SK-N-SH treated with all-trans-retinoic acid at 6 μM for 48 hours (cell line): Measurements from ENCODE around the gene PTPRN2.

ENCODE experiments used
- ATAC-seq: fragments of 200-7000 bp; cut with Tn5 transposase; 3 replicates; pipeline ENCODE4 v1.9.1; 2020; ENCODE audit warnings: mild to moderate bottlenecking, moderate library complexity
- ARNTL ChIP-seq: fragments of 450-650 bp; formaldehyde crosslinking; IDR thresholded peaks from 2 replicates; pipeline ENCODE4 v1.5.0; 2020; ENCODE audit warnings: low read depth, mild to moderate bottlenecking, moderate library complexity, borderline replicate concordance
- BACH2 ChIP-seq: fragments of 250-450 bp; sonication (Bioruptor Pico); IDR thresholded peaks from 2 replicates; pipeline ENCODE4 v1.9.0; 2021; ENCODE audit warnings: mild to moderate bottlenecking, borderline replicate concordance
- CREB5 ChIP-seq: fragments of 250-450 bp; sonication (Bioruptor Pico); IDR thresholded peaks from 2 replicates; pipeline ENCODE4 v1.5.1; 2020; ENCODE audit warnings: low read depth, mild to moderate bottlenecking, moderate library complexity
- CSDC2 ChIP-seq: fragments of 250-450 bp; sonication (Bioruptor Pico); IDR thresholded peaks from 2 replicates; pipeline ENCODE4 v1.5.0; 2020; ENCODE audit warnings: mild to moderate bottlenecking, moderate library complexity
- CSRNP3 ChIP-seq: fragments of 250-450 bp; sonication (Bioruptor Pico); IDR thresholded peaks from 2 replicates; pipeline ENCODE4 v1.5.1; 2021; ENCODE audit warnings: mild to moderate bottlenecking, moderate library complexity
- ESRRG ChIP-seq: fragments of 250-450 bp; sonication (Bioruptor Pico); IDR thresholded peaks from 2 replicates; pipeline ENCODE4 v1.6.1; 2021; ENCODE audit warnings: mild to moderate bottlenecking
- GLIS3 ChIP-seq: fragments of 250-450 bp; sonication (Bioruptor Pico); IDR thresholded peaks from 2 replicates; pipeline ENCODE4 v1.5.0; 2020; ENCODE audit warnings: mild to moderate bottlenecking, moderate library complexity
- ISL1 ChIP-seq: fragments of 250-450 bp; sonication (Bioruptor Pico); IDR thresholded peaks from 2 replicates; pipeline ENCODE4 v2.1.2; 2022; ENCODE audit warnings: mild to moderate bottlenecking, moderate library complexity
- OSR1 ChIP-seq: fragments of 250-450 bp; sonication (Bioruptor Pico); IDR thresholded peaks from 2 replicates; pipeline ENCODE4 v1.8.0; 2022; ENCODE audit warnings: moderate library complexity, mild to moderate bottlenecking, inconsistent platforms
- PPARA ChIP-seq: fragments of 250-450 bp; sonication (Bioruptor Pico); IDR thresholded peaks from 2 replicates; pipeline ENCODE4 v1.5.0; 2020; ENCODE audit warnings: mild to moderate bottlenecking, borderline replicate concordance
- RARB ChIP-seq: fragments of 250-450 bp; sonication (Bioruptor Pico); IDR thresholded peaks from 2 replicates; pipeline ENCODE4 v1.8.0; 2021; ENCODE audit warnings: mild to moderate bottlenecking, moderate library complexity
- SNAI2 ChIP-seq: fragments of 250-450 bp; sonication (Bioruptor Pico); IDR thresholded peaks from 2 replicates; pipeline ENCODE4 v1.5.0; 2020; ENCODE audit warnings: mild to moderate bottlenecking, moderate library complexity
- TCF4 ChIP-seq: fragments of 250-450 bp; sonication (Bioruptor Pico); IDR thresholded peaks from 2 replicates; pipeline ENCODE4 v1.8.0; 2021; ENCODE audit warnings: mild to moderate bottlenecking, moderate library complexity, borderline replicate concordance
- TOX ChIP-seq: fragments of 250-450 bp; sonication (Bioruptor Pico); IDR thresholded peaks from 2 replicates; pipeline ENCODE4 v1.8.0; 2021; ENCODE audit warnings: mild to moderate bottlenecking, moderate library complexity, borderline replicate concordance
- TSHZ2 ChIP-seq: fragments of 250-450 bp; sonication (Bioruptor Pico); IDR thresholded peaks from 2 replicates; pipeline ENCODE4 v1.5.0; 2020; ENCODE audit warnings: mild to moderate bottlenecking, moderate library complexity
- ZC3H10 ChIP-seq: fragments of 250-450 bp; sonication (Bioruptor Pico); IDR thresholded peaks from 2 replicates; pipeline ENCODE4 v1.5.1; 2021; ENCODE audit warnings: mild to moderate bottlenecking, moderate library complexity
- ZFP3 ChIP-seq: fragments of 250-450 bp; sonication (Bioruptor Pico); IDR thresholded peaks from 2 replicates; pipeline ENCODE4 v1.5.0; 2020; ENCODE audit warnings: mild to moderate bottlenecking, moderate library complexity
- ZFP30 ChIP-seq: fragments of 450-650 bp; formaldehyde crosslinking; IDR thresholded peaks from 2 replicates; pipeline ENCODE4 v1.5.0; 2022; ENCODE audit warnings: mild to moderate bottlenecking, moderate library complexity
- ZNF565 ChIP-seq: fragments of 450-650 bp; formaldehyde crosslinking; conservative IDR thresholded peaks from 2 replicates; pipeline ENCODE4 v1.5.0; 2020; ENCODE audit warnings: low read depth, mild to moderate bottlenecking, moderate library complexity
- ZNF8 ChIP-seq: fragments of 450-650 bp; formaldehyde crosslinking; IDR thresholded peaks from 2 replicates; pipeline ENCODE4 v1.5.0; 2020; ENCODE audit warnings: mild to moderate bottlenecking, moderate library complexity

PTPRN2 gene

GRCh38 chr7:157693071-157693520, 894.5 kb downstream of the PTPRN2 start:
- ATAC-seq, result no peak
- no peak for TF ChIP-seq ZFP3
- TF ChIP-seq CSDC2 (CRISPR knock-in tag), result no peak
- TF ChIP-seq GLIS3 (CRISPR knock-in tag), result no peak
- TF ChIP-seq TSHZ2, result no peak
- TF ChIP-seq ARNTL, result no peak
- no peak for TF ChIP-seq SNAI2 (CRISPR knock-in tag)
- no peak for TF ChIP-seq CSRNP3 (CRISPR knock-in tag)
- no peak for TF ChIP-seq TCF4 (CRISPR knock-in tag)

- ATAC-seq, result no peak
- TF ChIP-seq GLIS3 (CRISPR knock-in tag), result no peak
These were observed 895.1 kb downstream of the PTPRN2 start for GRCh38 chr7:157692460-157693011.

- TF ChIP-seq SNAI2 (CRISPR knock-in tag) (no peak), ESRRG (CRISPR knock-in tag) (no peak), ZC3H10 (CRISPR knock-in tag) (no peak), CREB5 (CRISPR knock-in tag) (no peak), ZNF8 (no peak)
- ATAC-seq, result no peak
These were observed 895.8 kb downstream of the PTPRN2 start for GRCh38 chr7:157691586-157692459.

- TF ChIP-seq GLIS3 (CRISPR knock-in tag) (no peak), CSRNP3 (CRISPR knock-in tag) (no peak), ESRRG (CRISPR knock-in tag) (no peak), CSDC2 (CRISPR knock-in tag) (no peak), OSR1 (CRISPR knock-in tag) (no peak), TCF4 (CRISPR knock-in tag) (no peak), CREB5 (CRISPR knock-in tag) (no peak), TOX (no peak), RARB (no peak), ZC3H10 (CRISPR knock-in tag) (no peak), ISL1 (CRISPR knock-in tag) (no peak), TSHZ2 (no peak), ZFP30 (CRISPR knock-in tag) (no peak), ZNF565 (CRISPR knock-in tag) (no peak), PPARA (CRISPR knock-in tag) (no peak), ZFP3 (no peak), BACH2 (CRISPR knock-in tag) (no peak)
- TF ChIP-seq, all 23 proteins: peak for 0
- ATAC-seq, result peak; percentile 82
These were observed 896.6 kb downstream of the PTPRN2 start for GRCh38 chr7:157690833-157691585.
